ENCODE measurements around the gene SNAI1.
A peak's percentile ranks its signal among the peaks of the same experiment; 100 is the strongest.

DNA sequence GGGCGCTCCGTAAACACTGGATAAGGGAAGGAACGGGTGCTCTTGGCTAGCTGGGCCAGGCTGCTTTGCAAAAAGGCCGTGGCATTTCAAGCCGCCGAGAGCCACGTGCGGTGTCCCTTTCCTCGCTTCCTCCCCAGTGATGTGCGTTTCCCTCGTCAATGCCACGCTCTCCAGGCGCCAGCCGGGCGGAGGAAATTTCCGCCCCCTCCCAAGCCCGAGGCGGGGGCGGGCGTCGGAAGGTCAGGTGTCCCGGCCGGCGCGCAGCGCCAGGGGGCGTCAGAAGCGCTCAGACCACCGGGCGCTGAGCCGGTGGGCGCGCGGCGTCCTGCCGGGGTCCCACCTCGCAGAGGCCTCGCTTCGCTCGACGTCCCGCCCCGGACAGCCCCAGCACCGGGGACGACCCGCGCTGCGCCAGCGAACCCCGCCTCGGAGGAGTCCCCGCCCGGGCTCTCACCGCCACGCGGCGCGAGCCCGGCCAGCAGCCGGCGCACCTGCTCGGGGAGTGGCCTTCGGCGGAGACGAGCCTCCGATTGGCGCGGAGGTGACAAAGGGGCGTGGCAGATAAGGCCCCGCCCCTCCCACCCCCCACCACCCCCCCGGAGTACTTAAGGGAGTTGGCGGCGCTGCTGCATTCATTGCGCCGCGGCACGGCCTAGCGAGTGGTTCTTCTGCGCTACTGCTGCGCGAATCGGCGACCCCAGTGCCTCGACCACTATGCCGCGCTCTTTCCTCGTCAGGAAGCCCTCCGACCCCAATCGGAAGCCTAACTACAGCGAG is at the start of gene SNAI1:
- TF ChIP-seq CREB1 (IDR thresholded peaks at IDR 0.05; ENCODE audit: low read depth) (no peak), TAF1 (IDR thresholded peaks at IDR 0.05; ENCODE audit: low read depth) (peak; percentile 54), YY1 (IDR thresholded peaks at IDR 0.05; ENCODE audit: low read depth) (no peak), TCF12 (IDR thresholded peaks at IDR 0.05; ENCODE audit: low read depth) (no peak; the same call in 1 of the 2 replicates)
